RPMI8226 (cell line): ENCODE measurements around the gene CDK18.
A peak's percentile ranks its signal among the peaks of the same experiment; 100 is the strongest.

Experiments
- DNase-seq: peaks from one replicate; pipeline ENCODE4 v3.0.0-alpha.2; 2015

CDK18 gene

GRCh38 chr1:205542367-205542766, 37.9 kb downstream of the CDK18 start:
- DNase-seq: no peak

DNA sequence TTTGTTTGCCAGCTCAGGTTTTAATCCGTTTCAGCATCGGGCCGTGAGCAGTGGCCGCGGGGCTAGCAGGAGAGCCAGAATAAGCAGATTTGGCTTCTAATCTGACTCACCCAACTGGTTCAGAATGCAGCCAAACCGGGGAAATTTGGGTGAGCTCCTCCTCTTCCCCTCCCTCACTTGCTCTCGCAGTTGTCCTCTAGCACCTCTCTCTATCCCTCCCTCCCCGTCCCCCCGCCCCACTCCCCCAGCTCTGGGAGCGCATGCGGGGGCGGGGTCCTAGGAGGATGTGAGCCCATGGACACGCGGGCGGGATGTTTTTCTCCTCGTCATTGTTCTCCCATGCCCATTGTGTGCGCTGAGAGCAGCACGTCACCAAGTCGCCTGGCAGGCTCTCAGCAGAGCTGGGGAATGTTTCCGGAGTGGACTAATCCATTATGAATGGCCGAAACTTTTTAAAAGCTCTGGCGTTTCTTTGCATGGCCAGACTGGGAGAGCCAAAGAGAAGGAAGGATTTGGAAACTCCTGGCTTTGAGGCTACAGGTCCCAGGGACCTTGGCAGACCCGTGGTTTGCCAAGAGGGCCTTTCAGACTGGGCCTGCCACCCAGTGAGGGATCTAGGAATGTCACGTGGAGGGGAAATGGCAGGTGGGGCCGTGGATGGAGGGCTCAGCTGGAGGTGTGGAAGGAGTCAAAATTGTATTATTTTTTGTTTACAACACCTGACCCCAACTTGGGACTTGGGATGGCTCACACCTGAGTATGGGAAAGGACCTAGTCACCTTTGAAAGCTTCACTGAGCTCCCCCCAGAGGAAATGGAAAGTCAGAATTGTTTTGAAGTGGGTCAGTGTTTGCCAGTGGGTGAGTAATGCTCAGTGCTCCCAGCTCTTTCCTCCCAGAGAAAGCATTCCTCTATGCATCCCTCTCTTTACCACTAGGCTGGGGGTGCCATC, 39.2 kb downstream of the CDK18 start:
- peak; percentile 71 for DNase-seq

- DNase-seq: no peak
Measured at GRCh38 chr1:205545001-205545919, 40.8 kb downstream of the CDK18 start.

GRCh38 chr1:205545991-205546390, 41.5 kb downstream of the CDK18 start:
- DNase-seq: no peak

DNA sequence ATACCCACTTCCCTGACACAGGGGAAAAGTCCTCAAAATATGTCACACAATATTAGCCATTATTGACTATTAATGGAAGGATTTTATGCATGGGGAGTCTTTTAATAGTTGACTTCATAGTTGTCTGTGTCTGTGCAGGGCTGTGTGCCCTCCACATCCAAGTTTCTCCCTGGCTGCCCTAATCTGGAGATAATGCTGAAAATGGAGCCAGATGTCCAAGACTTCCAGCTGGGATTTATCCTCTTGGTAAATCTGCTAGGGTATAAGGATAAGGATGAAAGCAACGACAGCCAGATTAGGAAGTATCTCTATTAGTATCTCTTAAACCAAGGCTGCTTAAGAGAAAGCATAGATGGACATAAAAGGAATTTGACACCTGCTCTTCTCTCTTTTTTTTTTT, 42.1 kb downstream of the CDK18 start:
- DNase-seq: no peak

DNA sequence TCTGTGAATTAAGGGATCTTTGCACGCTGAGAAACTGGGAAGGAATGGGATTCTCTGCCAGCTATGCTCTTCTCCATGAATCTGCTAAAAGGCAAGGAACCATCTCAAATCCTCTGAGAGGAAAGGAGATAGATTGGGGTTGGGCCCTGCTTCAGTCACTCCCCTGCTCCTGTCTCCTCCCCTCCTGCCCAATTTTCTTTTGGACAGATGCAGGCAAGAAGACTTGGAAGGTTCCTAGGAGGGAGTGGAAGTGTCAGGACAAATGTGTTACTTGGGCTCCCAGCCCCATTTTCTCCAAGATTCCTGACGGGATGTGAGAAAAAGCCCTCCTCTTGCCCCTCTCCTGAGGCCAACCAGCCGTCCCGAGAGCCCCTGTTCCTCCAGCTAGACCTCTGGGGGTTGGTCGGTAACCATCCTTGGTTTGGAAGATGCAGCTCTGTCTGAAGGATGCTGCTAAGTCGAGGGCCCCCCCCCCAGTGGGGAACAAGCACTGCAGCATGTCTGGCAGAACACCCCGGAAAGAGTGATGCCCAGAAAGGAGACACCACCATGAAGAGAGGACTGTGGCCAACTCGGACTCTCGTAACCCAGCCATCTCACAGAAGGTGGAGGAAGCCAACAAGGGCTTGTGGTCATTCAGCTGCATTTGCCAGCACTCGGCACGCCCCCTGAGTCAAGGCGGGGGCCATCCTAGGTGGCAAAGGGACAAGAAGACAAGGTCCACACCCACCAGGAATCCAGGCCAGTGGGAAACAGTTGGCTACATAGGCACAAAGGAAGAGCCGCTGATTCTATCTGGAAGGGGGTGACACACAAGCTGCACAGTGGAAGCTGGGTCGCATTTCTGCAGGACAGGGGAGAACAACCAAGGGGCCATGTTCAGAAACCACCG, 43.7 kb downstream of the CDK18 start:
- DNase-seq: no peak

DNA sequence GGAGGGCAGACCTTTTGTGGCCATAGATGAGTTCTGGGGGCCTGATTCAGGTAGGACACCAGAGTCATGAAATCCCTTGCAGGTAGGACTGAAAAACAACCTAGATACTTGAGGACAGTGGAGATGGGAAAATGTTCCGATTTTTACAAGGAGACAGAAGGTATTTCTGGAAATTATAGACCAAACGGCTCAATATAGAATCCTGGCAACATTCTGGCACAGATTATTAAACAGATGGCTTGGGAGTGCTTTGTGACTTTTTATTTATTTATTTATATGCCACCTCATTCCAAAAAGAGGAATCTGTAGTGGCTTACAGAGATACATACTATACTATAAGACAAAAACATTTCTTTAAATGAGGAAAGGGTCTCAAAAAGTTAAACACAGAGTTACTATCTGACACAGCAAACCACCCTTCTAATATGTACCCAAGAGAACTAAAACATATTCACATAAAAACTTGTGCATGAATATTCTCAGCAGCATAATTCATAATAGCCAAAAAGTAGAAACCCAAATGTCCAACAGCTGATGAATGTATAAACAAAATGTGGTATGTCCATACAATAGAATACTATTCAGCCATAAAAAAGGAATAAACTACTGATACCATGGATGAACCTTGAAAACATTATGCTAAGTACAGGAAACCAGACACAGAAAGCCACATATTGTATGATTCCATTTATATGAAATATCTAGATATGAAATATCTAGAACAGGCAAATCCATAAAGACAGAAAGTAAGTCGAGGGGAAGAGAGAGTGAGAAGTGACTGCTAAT, 49.8 kb downstream of the CDK18 start:
- no peak for DNase-seq

GRCh38 chr1:205561501-205562203, 57.2 kb downstream of the CDK18 start:
- no peak for DNase-seq

DNA sequence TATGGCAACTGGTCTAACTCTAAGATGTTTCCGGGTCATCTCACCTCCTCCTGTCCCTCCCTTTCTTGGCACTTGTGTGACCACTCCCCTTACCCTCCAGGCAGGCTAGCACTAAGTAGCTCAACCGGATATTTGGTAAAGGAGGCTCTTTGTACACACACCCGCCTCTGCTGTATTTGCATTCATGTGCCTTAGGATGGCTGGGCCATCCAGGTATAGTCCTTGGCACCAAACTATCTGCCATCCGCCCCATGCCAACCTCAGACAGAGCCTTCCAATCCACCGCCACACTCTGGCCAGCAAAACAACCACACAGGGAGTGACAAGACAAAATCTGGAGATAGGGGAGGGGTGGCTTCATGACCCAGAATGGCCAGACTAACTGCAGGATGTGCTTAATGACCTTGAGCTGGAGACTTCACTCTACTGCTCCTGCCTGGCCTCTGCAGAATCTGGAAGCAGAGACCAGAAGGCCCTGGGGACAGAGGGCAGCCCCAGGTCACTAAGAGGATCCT, 59.5 kb downstream of the CDK18 start:
- DNase-seq: peak; percentile 56

- DNase-seq: no peak
Measured at GRCh38 chr1:205565799-205566198, 61.3 kb downstream of the CDK18 start.

- no peak for DNase-seq
Measured at GRCh38 chr1:205567716-205568115, 63.2 kb downstream of the CDK18 start.

DNA sequence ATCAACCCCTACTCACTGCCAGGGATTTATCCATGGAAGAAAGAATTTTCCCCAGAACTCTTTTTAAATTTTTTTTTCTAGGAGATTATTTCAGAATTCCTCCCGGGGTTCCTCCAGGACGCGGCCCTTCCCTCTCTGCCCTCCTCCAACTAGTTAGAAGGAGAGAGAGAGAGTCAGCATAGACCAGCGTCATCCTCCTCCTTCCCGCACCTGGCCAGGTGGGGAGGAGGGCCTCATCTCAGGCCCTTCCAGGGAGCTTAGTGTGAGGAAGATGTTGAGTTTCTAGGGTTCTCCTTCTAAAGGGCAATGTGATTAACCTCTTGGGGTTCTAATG, 63.6 kb downstream of the CDK18 start:
- DNase-seq: no peak

- DNase-seq: no peak
Measured at GRCh38 chr1:205568469-205569361, 64.2 kb downstream of the CDK18 start.

GRCh38 chr1:205569411-205570172, 65.1 kb downstream of the CDK18 start:
- no peak for DNase-seq

DNA sequence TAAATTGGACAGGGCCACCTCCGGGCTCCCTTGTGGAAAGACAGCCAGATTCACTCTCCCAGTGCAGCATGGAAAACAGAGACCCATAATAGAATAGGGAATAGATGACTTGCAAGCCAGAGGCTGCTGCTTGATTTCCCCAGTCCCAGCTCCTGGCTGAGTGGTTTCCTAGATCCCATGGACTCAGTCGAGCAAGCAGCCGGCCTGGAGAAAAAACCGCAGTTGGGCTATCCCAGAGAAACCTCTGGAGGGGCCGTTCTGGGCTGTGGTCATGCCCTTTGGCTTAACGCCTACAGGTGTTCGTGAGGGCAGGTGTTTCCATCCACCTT, 65.7 kb downstream of the CDK18 start:
- no peak for DNase-seq

GRCh38 chr1:205570796-205571537, 66.5 kb downstream of the CDK18 start:
- DNase-seq: no peak

GRCh38 chr1:205571747-205572146, 67.3 kb downstream of the CDK18 start:
- no peak for DNase-seq

DNA sequence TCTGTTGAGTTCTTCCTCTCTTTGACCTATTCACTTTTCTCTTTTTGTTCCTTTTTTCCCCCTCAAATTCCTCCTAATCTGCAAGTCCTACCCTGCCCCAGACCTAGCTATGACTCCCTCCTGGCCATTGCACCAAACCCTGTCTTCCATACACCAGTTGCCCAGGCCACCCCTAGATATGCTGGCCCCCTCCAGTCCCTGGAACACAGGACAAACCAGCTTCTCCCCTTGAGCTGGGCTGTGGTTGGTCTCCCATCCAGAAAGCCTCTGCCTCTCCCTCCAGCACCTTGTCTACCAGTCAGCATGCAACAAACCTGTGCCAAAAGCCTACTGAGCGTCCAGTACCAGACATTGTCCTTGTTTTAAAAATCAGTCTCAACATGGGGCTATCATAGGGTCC, 68.0 kb downstream of the CDK18 start:
- DNase-seq: no peak
